B cell (primary cell): ENCODE measurements around the gene MRPL52. TPM values are rescaled to one million over a fixed set of nuclear protein-coding genes. Genes with fewer than 3 reads are reported as not detected.
"Not testable (repeated sequence)": the region's sequence is repeated elsewhere in the genome, so short reads cannot be mapped to it uniquely, and the experiment has no call there.

Experiments
- ATAC-seq: fragments of 200-7000 bp; cut with Tn5 transposase; one replicate; pipeline ENCODE4 v1.10.0; 2021; ENCODE audit warnings: low read depth, mild to moderate bottlenecking, moderate number of reproducible peaks, moderate library complexity
- CTCF ChIA-PET: fragments of 350-600 bp; sonication (Branson Sonifier 250); formaldehyde crosslinking; loops from one replicate; lab custom pipeline; 2021; ENCODE audit warnings: antibody characterized with exemption, inconsistent platforms; lab: Charles Lee
- POLR2A ChIA-PET: fragments of 350-600 bp; sonication (Branson Sonifier 250); formaldehyde crosslinking; loops from one replicate; lab custom pipeline; 2021; ENCODE audit warnings: antibody characterized with exemption; lab: Charles Lee
- DNase-seq: peaks from one replicate; pipeline ENCODE4 v3.0.0; 2013
- H2AFZ ChIP-seq: 2 replicates; pipeline ENCODE4 v1.6.1; 2012; ENCODE audit warnings: mild to moderate bottlenecking, low read depth, low read length; ENCODE audit not compliant: insufficient read depth, poor library complexity, severe bottlenecking
- H3K27ac ChIP-seq, 2 donors: 1 replicate in 1 of 2; 2 replicates in 1 of 2; pipeline ENCODE4 v1.5.1; 2012 to 2013; ENCODE audit warnings: low read length in 2 of 2, mild to moderate bottlenecking in 2 of 2, moderate library complexity in 1 of 2
- H3K27me3 ChIP-seq, 4 experiments: fragments of 200-600 bp in 1 of 4; sonication (generic) in 1 of 4; replicated peaks in 1 of 4; 1 replicate in 2 of 4; 2 replicates in 2 of 4; pipeline versions ENCODE4 v1.6.1 to v1.7.0; 2013 to 2016; ENCODE audit warnings: low read length in 3 of 4, mild to moderate bottlenecking in 2 of 4, mixed read lengths in 1 of 4, moderate library complexity in 1 of 4; ENCODE audit not compliant: insufficient read depth in 4 of 4, control insufficient read depth in 3 of 4; ENCODE audit errors: control extremely low read depth in 1 of 4
- H3K36me3 ChIP-seq, 2 experiments: replicated peaks in 1 of 2; 1 replicate in 1 of 2; 2 replicates in 1 of 2; pipeline versions ENCODE4 v1.6.1 to v1.7.1; 2013; ENCODE audit warnings: low read length in 1 of 2; ENCODE audit not compliant: insufficient read depth in 2 of 2, control insufficient read depth in 1 of 2; ENCODE audit errors: control extremely low read depth in 1 of 2, extremely low read depth in 1 of 2
- H3K4me1 ChIP-seq, 2 donors: fragments of 200-600 bp in 1 of 2; sonication (generic) in 1 of 2; 1 replicate in 1 of 2; 2 replicates in 1 of 2; pipeline versions ENCODE4 v1.5.1 to v1.6.1; 2013 to 2017; ENCODE audit warnings: low read length in 2 of 2; ENCODE audit not compliant: control insufficient read depth in 2 of 2, insufficient read depth in 2 of 2
- H3K4me2 ChIP-seq: replicated peaks from 2 replicates; pipeline ENCODE3; 2012; ENCODE audit warnings: mild to moderate bottlenecking, low read depth, low read length; ENCODE audit not compliant: poor library complexity, severe bottlenecking
- H3K4me3 ChIP-seq, 5 experiments: fragments of 200-600 bp in 1 of 5; sonication (generic) in 1 of 5; 1 replicate in 3 of 5; 2 replicates in 2 of 5; pipeline versions ENCODE4 v1.5.1 to v1.7.0; 2011 to 2016; ENCODE audit warnings: low read length in 4 of 5, mild to moderate bottlenecking in 4 of 5, low read depth in 2 of 5, control low read depth in 1 of 5, moderate library complexity in 1 of 5; ENCODE audit not compliant: insufficient read depth in 1 of 5; ENCODE audit errors: control extremely low read depth in 1 of 5, extremely low read depth in 1 of 5
- H3K79me2 ChIP-seq: fragments of 200-600 bp; sonication (generic); one replicate; pipeline ENCODE4 v1.6.0; 2016; ENCODE audit warnings: low read length; ENCODE audit not compliant: control insufficient read depth, insufficient read depth
- H3K9ac ChIP-seq: fragments of 200-600 bp; sonication (generic); 2 replicates; pipeline ENCODE4 v1.6.1; 2017; ENCODE audit warnings: mild to moderate bottlenecking, low read length, moderate library complexity
- H3K9me3 ChIP-seq, 3 donors: one replicate each; pipeline versions ENCODE4 v1.6.1 to v1.7.1; 2013; ENCODE audit warnings: low read length in 2 of 3; ENCODE audit not compliant: control insufficient read depth in 2 of 3, insufficient read depth in 1 of 3; ENCODE audit errors: control extremely low read depth in 1 of 3
- H4K20me1 ChIP-seq: 2 replicates; pipeline ENCODE4 v1.6.0; 2012; ENCODE audit warnings: mild to moderate bottlenecking, low read length; ENCODE audit not compliant: insufficient read depth, control insufficient read depth, poor library complexity, severe bottlenecking
- H3K27ac Mint-ChIP-seq: one replicate; pipeline ENCODE4 v1.8.0; 2021; ENCODE audit warnings: mixed read lengths
- H3K27me3 Mint-ChIP-seq: one replicate; pipeline ENCODE4 v1.8.0; 2021; ENCODE audit warnings: mixed read lengths
- H3K4me1 Mint-ChIP-seq: one replicate; pipeline ENCODE4 v1.8.0; 2021; ENCODE audit warnings: mixed read lengths
- H3K4me3 Mint-ChIP-seq: one replicate; pipeline ENCODE4 v1.8.0; 2021; ENCODE audit warnings: mixed read lengths
- H3K9me3 Mint-ChIP-seq: one replicate; pipeline ENCODE4 v1.8.0; 2022; ENCODE audit warnings: mixed read lengths; ENCODE audit not compliant: insufficient read depth
- EZH2 ChIP-seq: IDR thresholded peaks from 2 replicates; pipeline ENCODE4 v1.6.1; 2012; ENCODE audit warnings: borderline replicate concordance, low read depth, mild to moderate bottlenecking, moderate library complexity, low read length; ENCODE audit not compliant: insufficient read depth, poor library complexity, severe bottlenecking
- WGBS: methylation state at CpG from one replicate; pipeline ENCODE4 v1.1.5; 2013; ENCODE audit warnings: missing lambda C conversion rate; ENCODE audit not compliant: insufficient coverage; 5-methylcytosine and 5-hydroxymethylcytosine counted together
- intact Hi-C: fragments of 100-400 bp; cut with micrococcal nuclease; formaldehyde crosslinking; loops from one replicate; pipeline ENCODE4 v1.10.0; 2022
- polyA plus RNA-seq: library from polyadenylated mRNA; depleted of rRNA; stranded (reverse); fragments of >200 nt; gene quantifications from 2 replicates; pipeline ENCODE4 v1.2.3, GENCODE V29; 2012
- total RNA-seq, 2 donors: library from RNA; stranded (reverse); fragments of 120-200 nt in 1 of 2; gene quantifications; 1 replicate in 1 of 2; 2 replicates in 1 of 2; pipeline versions ENCODE4 v1.2.3 to v1.2.4, GENCODE V29; 2013 to 2022
- TF ChIP-seq, protein P1 (sequence below): fragments of 200-600 bp; IDR thresholded peaks from one replicate; pipeline ENCODE4 v1.8.0; 2022; ENCODE audit warnings: antibody characterized with exemption, mild to moderate bottlenecking

The MRPL52 gene
- total and polyA plus RNA-seq, 2 donors (not counting 1 experiment from before 2014, with no cell fraction given), result 37.4 to 91.6 TPM

DNA sequence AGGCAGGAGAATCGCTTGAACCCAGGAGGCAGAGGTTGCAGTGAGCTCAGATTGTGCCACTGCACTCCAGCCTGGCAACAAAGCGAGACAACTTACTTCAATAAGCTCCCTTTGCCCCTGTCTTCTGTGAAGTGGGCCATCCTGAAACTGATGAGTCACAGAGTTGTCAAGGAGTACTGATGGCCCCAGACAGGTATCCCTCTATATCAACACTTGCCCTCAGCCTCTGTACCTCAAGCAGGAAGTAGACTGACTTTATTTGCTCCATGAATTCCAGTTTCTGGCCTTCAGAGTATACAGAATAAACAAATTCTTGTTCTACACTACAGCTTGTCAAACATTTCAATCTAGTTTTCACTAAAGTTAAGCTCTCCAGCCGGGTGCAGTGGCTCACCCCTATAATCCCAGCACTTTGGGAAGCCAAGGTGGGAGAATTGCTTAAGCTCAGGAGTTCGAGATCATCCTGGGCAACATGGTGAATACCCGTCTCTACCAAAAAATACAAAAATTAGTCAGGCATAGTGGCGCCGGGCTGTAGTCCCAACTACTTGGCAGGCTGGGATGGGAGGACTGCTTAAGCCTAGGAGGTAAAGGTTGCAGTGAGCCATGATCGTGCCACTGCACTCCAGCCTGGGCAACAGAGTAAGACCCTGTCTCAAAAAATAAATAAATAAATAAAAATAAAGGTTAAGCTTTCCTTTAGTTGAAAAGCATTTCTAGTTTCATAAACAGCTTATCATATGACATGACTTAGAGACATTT is 25.5 kb downstream of the MRPL52 start:
- Histone ChIP-seq H3K27me3 (no peaks in the 10 kb centered on the region), H3K9me3 (peaks cover 0 to 6% (median 2%) of the 10 kb centered on the region in 3 donors), H3K9ac (no peak overlapping the region), H4K20me1 (no peaks in the 10 kb centered on the region), H3K4me3 (no peak overlapping the region), H2AFZ (no peak overlapping the region), H3K36me3 (no peaks in the 10 kb centered on the region), H3K79me2 (no peaks in the 10 kb centered on the region), H3K4me1 (peaks cover 0 to 8% of the 10 kb centered on the region in 2 donors), H3K4me2 (no peak overlapping the region), H3K27ac (no peak overlapping the region)
- ATAC-seq (no peak), DNase-seq (no peak)
- TF ChIP-seq, protein P1, sequence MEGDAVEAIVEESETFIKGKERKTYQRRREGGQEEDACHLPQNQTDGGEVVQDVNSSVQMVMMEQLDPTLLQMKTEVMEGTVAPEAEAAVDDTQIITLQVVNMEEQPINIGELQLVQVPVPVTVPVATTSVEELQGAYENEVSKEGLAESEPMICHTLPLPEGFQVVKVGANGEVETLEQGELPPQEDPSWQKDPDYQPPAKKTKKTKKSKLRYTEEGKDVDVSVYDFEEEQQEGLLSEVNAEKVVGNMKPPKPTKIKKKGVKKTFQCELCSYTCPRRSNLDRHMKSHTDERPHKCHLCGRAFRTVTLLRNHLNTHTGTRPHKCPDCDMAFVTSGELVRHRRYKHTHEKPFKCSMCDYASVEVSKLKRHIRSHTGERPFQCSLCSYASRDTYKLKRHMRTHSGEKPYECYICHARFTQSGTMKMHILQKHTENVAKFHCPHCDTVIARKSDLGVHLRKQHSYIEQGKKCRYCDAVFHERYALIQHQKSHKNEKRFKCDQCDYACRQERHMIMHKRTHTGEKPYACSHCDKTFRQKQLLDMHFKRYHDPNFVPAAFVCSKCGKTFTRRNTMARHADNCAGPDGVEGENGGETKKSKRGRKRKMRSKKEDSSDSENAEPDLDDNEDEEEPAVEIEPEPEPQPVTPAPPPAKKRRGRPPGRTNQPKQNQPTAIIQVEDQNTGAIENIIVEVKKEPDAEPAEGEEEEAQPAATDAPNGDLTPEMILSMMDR, result no peak
- no peak for TF ChIP-seq EZH2
- no peaks in the 10 kb centered on the region for H3K9me3 Mint-ChIP-seq
- WGBS, result 92% methylated on average over 6 of the region's 8 CpGs
- intact Hi-C loops, result loop anchor here (5.0 to 10.0 kb wide), 2 partner anchors 258 to 540 kb away; partner anchors contain the start of gene ABHD4
- ChIA-PET POLR2A (interaction anchor here (0.6 to 0.7 kb wide), 2 partner anchors 204 to 285 kb away, joined by 4 to 6 read pairs; no protein-coding TSS in a partner anchor), CTCF (interaction anchor here (0.6 to 12.0 kb wide), 32 partner anchors 10 to 480 kb away, joined by 3 to 207 read pairs (median 10); partner anchors contain the start of genes ABHD4, AJUBA, DAD1 and LRP10)
- no peak overlapping the region for H3K4me3 Mint-ChIP-seq
- no peak overlapping the region for H3K27ac Mint-ChIP-seq
- peaks cover 8% of the 10 kb centered on the region for H3K4me1 Mint-ChIP-seq
- no peaks in the 10 kb centered on the region for H3K27me3 Mint-ChIP-seq

DNA sequence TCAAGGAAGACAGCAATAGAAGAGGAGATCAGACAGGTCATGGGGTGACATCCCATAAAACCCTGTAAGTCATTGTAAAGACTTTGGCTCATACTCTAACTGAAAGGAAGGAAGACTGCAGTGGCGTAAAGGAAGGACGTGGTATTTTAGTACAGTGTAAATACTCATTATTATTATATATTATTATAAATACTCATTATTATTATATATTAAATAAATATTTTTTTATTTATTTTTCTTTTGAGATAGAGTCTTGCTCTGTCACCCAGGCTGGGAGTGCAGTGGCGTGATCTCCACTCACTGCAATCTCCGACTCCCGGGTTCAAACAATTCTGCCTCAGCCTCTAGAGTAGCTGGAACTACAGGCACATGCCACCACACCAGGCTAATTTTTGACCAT is 26.7 kb downstream of the MRPL52 start:
- TF ChIP-seq, protein P1, result no peak
- no peak for TF ChIP-seq EZH2
- Mint-ChIP-seq H3K4me3 (no peak overlapping the region), H3K27ac (no peak overlapping the region), H3K4me1 (peaks cover 8% of the 10 kb centered on the region), H3K9me3 (no peaks in the 10 kb centered on the region), H3K27me3 (no peaks in the 10 kb centered on the region)
- DNase-seq, result no peak
- ATAC-seq, result no peak
- Histone ChIP-seq H3K27me3 (peaks cover 0 to 2% (median 0%) of the 10 kb centered on the region in 4 experiments), H3K36me3 (no peaks in the 10 kb centered on the region), H3K79me2 (no peaks in the 10 kb centered on the region), H3K27ac (no peak overlapping the region), H4K20me1 (no peaks in the 10 kb centered on the region), H3K9me3 (peaks cover 0 to 6% (median 2%) of the 10 kb centered on the region in 3 donors), H3K4me3 (no peak overlapping the region), H2AFZ (no peak overlapping the region), H3K4me2 (no peak overlapping the region), H3K4me1 (peaks cover 0 to 8% of the 10 kb centered on the region in 2 donors), H3K9ac (no peak overlapping the region)
- WGBS, result 98% methylated on average over 3 of the region's 5 CpGs
- ChIA-PET CTCF (interaction anchor here (1.0 to 12.0 kb wide), 8 partner anchors 10 to 471 kb away, joined by 3 to 207 read pairs (median 32); partner anchors contain the start of gene OXA1L), POLR2A (no interaction called here)
- intact Hi-C loops, result loop anchor here (10.0 kb wide), 1 partner anchor 542 kb away; no protein-coding TSS in a partner anchor

DNA sequence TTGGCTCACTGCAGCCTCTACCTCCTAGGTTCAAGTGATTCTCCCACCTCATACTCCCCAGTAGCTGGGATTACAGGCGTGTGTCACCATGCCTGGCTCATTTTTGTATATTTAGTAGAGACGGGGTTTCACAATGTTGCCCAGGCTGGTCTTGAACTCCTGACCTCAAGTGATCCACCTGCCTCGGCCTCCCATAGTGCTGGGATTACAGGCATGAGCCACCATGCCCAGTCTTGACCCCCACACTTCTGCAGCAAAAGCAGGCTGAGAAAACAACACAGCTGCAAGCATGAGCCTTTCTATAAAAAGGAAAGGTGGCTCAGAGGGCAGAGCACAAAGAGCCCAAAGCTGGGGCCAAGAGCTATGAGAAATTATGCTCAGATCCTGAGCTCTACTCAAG is 30.7 kb downstream of the MRPL52 start:
- DNase-seq, H3K27me3 ChIP-seq, H3K9ac ChIP-seq, H3K4me1 Mint-ChIP-seq, ATAC-seq, H3K27ac ChIP-seq, intact Hi-C loops, H3K4me3 Mint-ChIP-seq, H3K27me3 Mint-ChIP-seq, H3K79me2 ChIP-seq, H4K20me1 ChIP-seq, H3K4me3 ChIP-seq, H2AFZ ChIP-seq, H3K9me3 Mint-ChIP-seq, H3K9me3 ChIP-seq, H3K27ac Mint-ChIP-seq, H3K36me3 ChIP-seq, H3K4me1 ChIP-seq, H3K4me2 ChIP-seq: not testable (repeated sequence)
- WGBS, result 100% methylated on average over 1 of the region's 3 CpGs
- POLR2A ChIA-PET, result interaction anchor here (0.6 to 0.8 kb wide), 3 partner anchors 27 to 70 kb away, joined by 3 to 5 read pairs (median 4); no protein-coding TSS in a partner anchor
- CTCF ChIA-PET, result interaction anchor here (0.7 to 4.6 kb wide), 5 partner anchors 12 to 300 kb away, joined by 3 to 21 read pairs (median 9); partner anchors contain the start of gene LRP10
